Testis (tissue), 2 donors: ENCODE results near the gene ETNPPL.

ENCODE experiments used
- POLR2A ChIP-seq: fragments of 450-650 bp; IDR thresholded peaks from one replicate; pipeline ENCODE4 v1.6.1; 2017; ENCODE audit warnings: antibody characterized with exemption, mild to moderate bottlenecking, moderate library complexity
- TF ChIP-seq, protein P1 (sequence below), 3 experiments: fragments of 450-650 bp in 2 of 3; fragments of 200-600 bp in 1 of 3; sonication (generic) in 1 of 3; IDR thresholded peaks; one replicate each; pipeline ENCODE4 v1.5.1; 2016 to 2019; ENCODE audit warnings: antibody characterized with exemption in 3 of 3, mild to moderate bottlenecking in 2 of 3, moderate library complexity in 1 of 3

DNA sequence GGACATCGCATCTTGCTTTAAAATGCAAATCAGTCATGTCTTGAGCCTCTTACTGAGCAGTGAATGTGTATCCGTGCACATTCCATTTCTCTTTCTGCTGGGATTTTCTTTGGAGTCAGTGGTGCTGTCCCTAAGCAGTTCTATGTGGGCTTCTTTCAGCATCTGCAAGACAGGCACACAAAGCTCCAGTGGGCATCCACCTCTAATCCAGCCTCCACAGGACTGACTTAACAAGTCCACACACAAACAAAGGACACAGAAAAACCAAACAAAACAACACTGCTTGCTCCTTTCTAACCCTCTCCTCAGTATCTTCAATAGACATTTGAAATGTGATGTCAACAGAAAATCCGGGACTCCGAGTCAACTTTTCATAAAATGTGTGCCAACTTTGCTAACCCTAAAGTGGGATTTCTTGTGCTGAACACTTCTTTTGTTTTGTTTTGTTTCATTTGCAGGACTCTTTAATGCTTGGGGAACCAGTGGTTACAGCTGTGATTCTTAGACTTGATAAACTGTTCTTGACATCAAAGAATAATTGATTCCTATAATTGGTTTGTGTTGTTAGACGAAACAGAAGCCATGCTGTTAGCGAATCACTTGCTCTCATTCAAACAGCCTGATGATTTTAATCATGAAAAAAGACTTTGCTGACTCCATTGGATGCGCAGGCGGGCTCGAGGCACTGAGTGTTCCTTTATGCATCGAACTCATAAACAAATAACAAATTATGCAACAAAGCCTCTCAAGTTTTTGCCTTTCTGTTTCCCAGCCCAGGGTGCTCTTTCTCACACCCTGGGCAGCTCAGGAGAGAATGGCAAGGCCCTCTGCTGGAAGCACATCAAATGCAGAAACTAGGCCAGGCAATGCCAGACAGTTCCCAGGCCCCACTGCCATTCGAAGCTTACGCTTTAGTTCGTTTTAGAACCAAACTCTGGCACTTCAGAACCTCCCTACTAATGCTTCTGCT, 20.1 kb downstream of the ETNPPL start:
- TF ChIP-seq, protein P1, sequence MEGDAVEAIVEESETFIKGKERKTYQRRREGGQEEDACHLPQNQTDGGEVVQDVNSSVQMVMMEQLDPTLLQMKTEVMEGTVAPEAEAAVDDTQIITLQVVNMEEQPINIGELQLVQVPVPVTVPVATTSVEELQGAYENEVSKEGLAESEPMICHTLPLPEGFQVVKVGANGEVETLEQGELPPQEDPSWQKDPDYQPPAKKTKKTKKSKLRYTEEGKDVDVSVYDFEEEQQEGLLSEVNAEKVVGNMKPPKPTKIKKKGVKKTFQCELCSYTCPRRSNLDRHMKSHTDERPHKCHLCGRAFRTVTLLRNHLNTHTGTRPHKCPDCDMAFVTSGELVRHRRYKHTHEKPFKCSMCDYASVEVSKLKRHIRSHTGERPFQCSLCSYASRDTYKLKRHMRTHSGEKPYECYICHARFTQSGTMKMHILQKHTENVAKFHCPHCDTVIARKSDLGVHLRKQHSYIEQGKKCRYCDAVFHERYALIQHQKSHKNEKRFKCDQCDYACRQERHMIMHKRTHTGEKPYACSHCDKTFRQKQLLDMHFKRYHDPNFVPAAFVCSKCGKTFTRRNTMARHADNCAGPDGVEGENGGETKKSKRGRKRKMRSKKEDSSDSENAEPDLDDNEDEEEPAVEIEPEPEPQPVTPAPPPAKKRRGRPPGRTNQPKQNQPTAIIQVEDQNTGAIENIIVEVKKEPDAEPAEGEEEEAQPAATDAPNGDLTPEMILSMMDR (IDR thresholded peaks at IDR 0.05), result no peak
- no peak for TF ChIP-seq POLR2A
